Nephron progenitor cell (in vitro differentiated cells): ENCODE measurements around the gene TTLL8.
"Not testable (repeated sequence)": the region's sequence is repeated elsewhere in the genome, so short reads cannot be mapped to it uniquely, and the experiment has no call there.

Source experiments
- DNase-seq: peaks from one replicate; pipeline ENCODE4 v3.0.0; 2021
- H3K27ac Mint-ChIP-seq: 2 replicates; pipeline ENCODE4 v1.8.0; 2021; ENCODE audit warnings: mild to moderate bottlenecking, moderate library complexity, mixed read lengths
- H3K27me3 Mint-ChIP-seq: 2 replicates; pipeline ENCODE4 v1.8.0; 2021; ENCODE audit warnings: mild to moderate bottlenecking, low read depth, mixed read lengths; ENCODE audit not compliant: poor library complexity
- H3K36me3 Mint-ChIP-seq: 2 replicates; pipeline ENCODE4 v1.8.0; 2021; ENCODE audit warnings: low read depth, mixed read lengths
- H3K4me1 Mint-ChIP-seq: 2 replicates; pipeline ENCODE4 v1.8.0; 2021; ENCODE audit warnings: mixed read lengths
- H3K4me3 Mint-ChIP-seq: 2 replicates; pipeline ENCODE4 v1.8.0; 2021; ENCODE audit warnings: mild to moderate bottlenecking, moderate library complexity, mixed read lengths
- H3K9me3 Mint-ChIP-seq: 2 replicates; pipeline ENCODE4 v1.8.0; 2021; ENCODE audit warnings: mild to moderate bottlenecking, moderate library complexity, mixed read lengths
- TF ChIP-seq, protein P1 (sequence below): fragments of 200-600 bp; sonication (generic); IDR thresholded peaks from 2 replicates; pipeline ENCODE4 v1.5.0; 2021; ENCODE audit warnings: antibody characterized with exemption

Gene TTLL8

DNA sequence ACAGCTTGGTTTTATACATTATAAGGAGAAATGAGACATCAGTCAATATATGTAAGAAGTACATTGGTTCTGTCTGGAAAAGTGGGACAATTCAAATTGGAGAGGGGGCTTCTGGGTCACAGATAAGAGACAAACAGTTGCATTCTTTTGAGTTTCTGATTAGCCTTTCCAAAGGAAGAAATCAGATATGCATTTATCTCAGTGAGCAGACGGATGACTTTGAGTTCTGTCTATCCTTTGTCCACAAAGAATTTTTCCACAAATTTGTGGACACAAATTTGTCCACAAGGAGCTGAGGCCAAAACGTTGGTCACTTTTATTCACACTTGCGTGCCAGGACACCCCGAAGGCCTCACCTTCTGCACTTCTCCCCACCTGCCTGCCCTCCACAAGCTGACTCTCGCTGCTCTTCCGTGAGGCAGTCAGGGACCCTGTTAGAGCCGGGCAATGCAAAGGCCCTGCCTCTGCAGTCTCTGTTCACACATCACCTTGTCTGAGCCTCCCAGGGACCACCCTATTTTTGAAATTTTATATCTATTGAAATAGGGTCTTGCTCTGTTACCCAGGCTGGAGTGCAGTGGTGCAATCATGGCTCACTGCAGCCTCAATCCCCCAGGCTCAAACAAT lies 66.1 kb downstream of the TTLL8 start:
- TF ChIP-seq, protein P1, sequence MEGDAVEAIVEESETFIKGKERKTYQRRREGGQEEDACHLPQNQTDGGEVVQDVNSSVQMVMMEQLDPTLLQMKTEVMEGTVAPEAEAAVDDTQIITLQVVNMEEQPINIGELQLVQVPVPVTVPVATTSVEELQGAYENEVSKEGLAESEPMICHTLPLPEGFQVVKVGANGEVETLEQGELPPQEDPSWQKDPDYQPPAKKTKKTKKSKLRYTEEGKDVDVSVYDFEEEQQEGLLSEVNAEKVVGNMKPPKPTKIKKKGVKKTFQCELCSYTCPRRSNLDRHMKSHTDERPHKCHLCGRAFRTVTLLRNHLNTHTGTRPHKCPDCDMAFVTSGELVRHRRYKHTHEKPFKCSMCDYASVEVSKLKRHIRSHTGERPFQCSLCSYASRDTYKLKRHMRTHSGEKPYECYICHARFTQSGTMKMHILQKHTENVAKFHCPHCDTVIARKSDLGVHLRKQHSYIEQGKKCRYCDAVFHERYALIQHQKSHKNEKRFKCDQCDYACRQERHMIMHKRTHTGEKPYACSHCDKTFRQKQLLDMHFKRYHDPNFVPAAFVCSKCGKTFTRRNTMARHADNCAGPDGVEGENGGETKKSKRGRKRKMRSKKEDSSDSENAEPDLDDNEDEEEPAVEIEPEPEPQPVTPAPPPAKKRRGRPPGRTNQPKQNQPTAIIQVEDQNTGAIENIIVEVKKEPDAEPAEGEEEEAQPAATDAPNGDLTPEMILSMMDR = no peak
- Mint-ChIP-seq H3K9me3 (peaks cover 56% of the 10 kb centered on the region), H3K4me1 (no peaks in the 10 kb centered on the region), H3K4me3 (no peak overlapping the region), H3K27ac (no peak overlapping the region), H3K27me3 (peaks cover 45% of the 10 kb centered on the region), H3K36me3 (peaks cover 16% of the 10 kb centered on the region)
- DNase-seq = no peak

DNA sequence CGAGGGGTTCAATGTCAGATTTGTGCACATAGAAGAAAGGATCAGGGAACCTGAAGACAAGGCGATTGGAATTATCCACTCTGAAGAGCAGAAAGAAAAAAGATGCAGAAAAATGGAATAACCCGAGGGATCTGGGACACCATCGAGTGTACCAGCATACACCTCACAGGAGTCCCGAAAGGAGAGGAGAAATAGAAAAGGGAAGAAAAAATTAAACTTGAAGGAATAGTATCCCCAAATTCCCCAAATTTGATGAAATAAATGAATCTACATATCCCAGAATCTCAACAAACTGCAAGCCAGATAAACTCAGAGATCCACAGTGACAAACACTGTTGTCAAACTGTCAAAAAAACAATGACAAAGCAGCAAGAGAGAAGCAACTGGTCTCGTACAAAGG lies 66.9 kb downstream of the TTLL8 start:
- TF ChIP-seq, protein P1 = no peak
- no peak for DNase-seq
- Mint-ChIP-seq H3K27me3 (peaks cover 53% of the 10 kb centered on the region), H3K36me3 (peaks cover 17% of the 10 kb centered on the region), H3K27ac (no peak overlapping the region), H3K4me3 (no peak overlapping the region), H3K9me3 (peaks cover 65% of the 10 kb centered on the region), H3K4me1 (no peaks in the 10 kb centered on the region)

DNA sequence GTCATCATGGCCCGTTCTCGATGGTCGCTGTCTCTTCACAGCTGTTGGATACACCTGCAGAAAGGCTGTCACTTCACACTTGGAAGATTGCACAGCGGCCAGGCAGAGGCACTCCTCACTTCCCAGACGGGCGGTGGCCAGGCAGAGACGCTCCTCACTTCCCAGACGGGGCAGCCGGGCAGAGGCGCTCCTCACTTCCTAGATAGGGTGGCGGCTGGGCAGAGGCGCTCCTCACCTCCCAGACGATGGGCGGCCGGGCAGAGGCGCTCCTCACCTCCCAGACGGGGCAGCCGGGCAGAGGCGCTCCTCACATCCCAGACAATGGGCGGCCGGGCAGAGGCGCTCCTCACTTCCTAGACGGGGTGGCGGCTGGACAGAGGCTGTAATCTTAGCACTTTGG lies 68.3 kb downstream of the TTLL8 start:
- H3K27me3 Mint-ChIP-seq = peaks cover 66% of the 10 kb centered on the region
- not testable (repeated sequence) for H3K4me1 Mint-ChIP-seq, H3K27ac Mint-ChIP-seq, DNase-seq, H3K4me3 Mint-ChIP-seq
- peaks cover 23% of the 10 kb centered on the region for H3K36me3 Mint-ChIP-seq
- H3K9me3 Mint-ChIP-seq = peaks cover 78% of the 10 kb centered on the region

DNA sequence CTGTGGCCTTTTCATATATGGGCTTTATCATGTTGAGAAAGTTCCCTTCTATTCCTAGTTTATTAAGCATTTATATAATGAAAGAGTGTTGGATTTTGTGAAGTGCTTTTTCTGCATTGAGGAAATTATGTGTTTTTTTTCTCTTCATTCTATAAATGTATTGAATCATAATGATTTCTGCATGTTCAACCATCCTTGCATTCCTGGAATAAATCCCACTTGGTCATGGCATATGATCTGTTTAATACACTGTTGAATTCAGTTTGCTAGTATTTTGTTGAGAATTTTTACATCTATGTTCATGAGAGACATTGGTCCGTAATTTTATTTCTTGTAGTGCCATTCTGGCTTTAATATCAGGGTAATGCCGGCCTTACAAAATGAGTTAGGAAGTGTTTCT lies 71.8 kb downstream of the TTLL8 start:
- Mint-ChIP-seq H3K27me3 (peaks cover 62% of the 10 kb centered on the region), H3K36me3 (peaks cover 27% of the 10 kb centered on the region), H3K9me3 (peaks cover 78% of the 10 kb centered on the region), H3K4me1 (no peaks in the 10 kb centered on the region), H3K27ac (no peak overlapping the region), H3K4me3 (no peak overlapping the region)
- no peak for DNase-seq
- TF ChIP-seq, protein P1 = no peak

DNA sequence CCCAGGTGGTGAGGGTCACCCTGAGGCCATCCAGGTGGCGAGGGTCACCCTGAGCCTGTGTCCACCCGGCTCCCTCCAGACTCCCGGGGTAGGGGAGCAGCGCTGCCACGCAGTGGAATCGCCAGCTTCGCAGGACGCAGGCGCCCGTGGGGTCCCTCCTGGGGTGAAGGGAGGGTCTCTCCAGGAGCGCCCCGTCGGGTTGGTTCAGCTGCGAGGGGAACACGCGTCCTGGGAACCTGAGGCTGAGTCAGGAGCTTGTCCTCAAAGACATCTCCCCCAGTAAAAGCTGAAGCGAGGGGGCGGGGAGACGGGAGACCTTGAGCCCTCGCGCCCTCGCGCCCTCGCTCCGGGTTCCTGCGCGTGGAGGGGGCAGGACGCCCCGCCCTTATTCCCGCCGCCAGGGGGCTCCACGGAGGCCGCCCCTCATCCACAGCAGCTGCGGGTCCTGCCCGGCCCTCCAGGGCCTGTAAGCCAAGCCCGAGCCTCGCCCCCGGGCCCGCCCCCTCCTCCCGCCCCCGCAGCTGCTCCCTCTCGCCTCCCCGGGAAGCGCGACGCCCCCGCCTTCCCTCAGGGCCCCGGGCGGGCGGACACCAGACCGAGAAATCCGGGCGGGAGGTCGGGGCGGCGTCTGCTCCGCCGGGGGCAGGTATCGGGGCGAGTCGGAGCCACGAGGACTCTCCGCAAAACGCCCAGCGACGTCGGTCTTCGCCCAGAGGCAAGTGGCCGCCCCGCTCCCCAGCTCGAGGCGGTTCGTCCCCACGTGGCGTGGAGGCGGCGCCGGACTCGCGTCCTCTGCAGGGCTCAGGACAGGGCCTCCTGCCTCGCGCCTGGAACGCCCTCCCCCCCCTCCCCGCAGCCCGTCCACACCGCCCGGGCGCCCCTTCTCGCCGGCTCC lies 74.7 kb downstream of the TTLL8 start:
- Mint-ChIP-seq H3K27ac (no peak overlapping the region), H3K4me3 (no peak overlapping the region), H3K27me3 (peaks cover 73% of the 10 kb centered on the region), H3K9me3 (peaks cover 76% of the 10 kb centered on the region), H3K36me3 (peaks cover 22% of the 10 kb centered on the region), H3K4me1 (no peaks in the 10 kb centered on the region)
- peak; percentile 59 for DNase-seq
- TF ChIP-seq, protein P1 = peak; percentile 55

DNA sequence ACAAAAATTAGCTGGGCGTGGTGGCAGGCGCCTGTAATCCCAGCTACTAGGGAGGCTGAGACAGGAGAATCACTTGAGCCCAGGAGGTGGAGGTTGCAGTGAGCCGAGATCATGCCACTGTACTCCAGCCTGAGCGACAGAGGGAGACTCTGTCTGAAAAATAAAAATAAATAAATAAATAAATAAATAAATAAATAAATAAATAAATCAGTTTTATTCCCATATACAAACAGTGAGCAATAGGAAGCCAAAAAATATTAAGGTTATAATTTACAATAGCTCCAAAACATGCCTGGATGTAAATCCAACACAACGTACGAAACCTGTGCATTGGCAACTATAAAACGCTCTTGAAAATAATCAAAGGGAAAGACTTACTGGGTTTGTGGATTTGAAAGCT lies 76.3 kb downstream of the TTLL8 start:
- H3K27me3 Mint-ChIP-seq = peaks cover 71% of the 10 kb centered on the region
- peaks cover 21% of the 10 kb centered on the region for H3K36me3 Mint-ChIP-seq
- H3K9me3 Mint-ChIP-seq = peaks cover 66% of the 10 kb centered on the region
- H3K4me3 Mint-ChIP-seq, DNase-seq, H3K4me1 Mint-ChIP-seq, H3K27ac Mint-ChIP-seq: not testable (repeated sequence)
